ENCODE measurements around the gene SLIT3. TPM values are rescaled to one million over a fixed set of nuclear protein-coding genes. Genes with fewer than 3 reads are reported as not detected.

Gene SLIT3
- total RNA-seq, 1 donor from 2014 or later, result 0.22 TPM

GRCh38 chr5:168897387-168898122 is 403.4 kb downstream of the SLIT3 start:
- H3K79me2 ChIP-seq (ENCODE audit: low read depth), result no peaks in the 10 kb centered on the region
- H3K4me1 Mint-ChIP-seq, result peaks cover 41% of the 10 kb centered on the region
- H3K27ac Mint-ChIP-seq, result no peak overlapping the region
- no peaks in the 10 kb centered on the region for H3F3A ChIP-seq (ENCODE audit: low read depth)
- TF ChIP-seq EZH2phosphoT487 (IDR thresholded peaks at IDR 0.05) (no peak), EZH2 (IDR thresholded peaks at IDR 0.05) (no peak), CTCF (IDR thresholded peaks at IDR 0.05) (no peak)
- H3K27ac ChIP-seq, result no peak overlapping the region
- peaks cover 14% of the 10 kb centered on the region for H3K4me1 ChIP-seq
- H3K9ac ChIP-seq, result no peak overlapping the region
- no peak for DNase-seq (ENCODE audit: low spot score)
- no peaks in the 10 kb centered on the region for H3K36me3 Mint-ChIP-seq
- no peak overlapping the region for H2AFZ ChIP-seq (replicated peaks)
- no peaks in the 10 kb centered on the region for H3K9me3 ChIP-seq (ENCODE audit: low read depth)
- no peak overlapping the region for H3K4me2 ChIP-seq
- no peaks in the 10 kb centered on the region for H3K27me3 ChIP-seq
- H3K27me3 Mint-ChIP-seq (ENCODE audit: insufficient read depth, low read depth), result peaks cover 8% of the 10 kb centered on the region
- no peaks in the 10 kb centered on the region for H3K9me3 Mint-ChIP-seq
- no peaks in the 10 kb centered on the region for H4K20me1 ChIP-seq (ENCODE audit: low read depth)
- no peak overlapping the region for H3K4me3 ChIP-seq
- no peaks in the 10 kb centered on the region for H3K36me3 ChIP-seq
- no peak overlapping the region for H3K4me3 Mint-ChIP-seq

- H3K36me3 Mint-ChIP-seq, result no peaks in the 10 kb centered on the region
- H3F3A ChIP-seq (ENCODE audit: low read depth), result no peaks in the 10 kb centered on the region
- TF ChIP-seq CTCF (IDR thresholded peaks at IDR 0.05) (no peak), EZH2phosphoT487 (IDR thresholded peaks at IDR 0.05) (no peak), EZH2 (IDR thresholded peaks at IDR 0.05) (no peak)
- H2AFZ ChIP-seq (replicated peaks), result no peak overlapping the region
- no peak overlapping the region for H3K4me3 ChIP-seq
- H3K27me3 ChIP-seq, result no peaks in the 10 kb centered on the region
- H3K9me3 ChIP-seq (ENCODE audit: low read depth), result no peaks in the 10 kb centered on the region
- peaks cover 13% of the 10 kb centered on the region for H3K27me3 Mint-ChIP-seq (ENCODE audit: insufficient read depth, low read depth)
- H3K4me1 ChIP-seq, result peaks cover 20% of the 10 kb centered on the region
- DNase-seq (ENCODE audit: low spot score), result no peak
- H3K4me2 ChIP-seq, result no peak overlapping the region
- no peak overlapping the region for H3K4me3 Mint-ChIP-seq
- no peaks in the 10 kb centered on the region for H3K9me3 Mint-ChIP-seq
- H3K27ac Mint-ChIP-seq, result no peak overlapping the region
- H3K36me3 ChIP-seq, result no peaks in the 10 kb centered on the region
- no peak overlapping the region for H3K27ac ChIP-seq
- no peaks in the 10 kb centered on the region for H4K20me1 ChIP-seq (ENCODE audit: low read depth)
- H3K9ac ChIP-seq, result no peak overlapping the region
- H3K79me2 ChIP-seq (ENCODE audit: low read depth), result no peaks in the 10 kb centered on the region
- peaks cover 53% of the 10 kb centered on the region for H3K4me1 Mint-ChIP-seq
Observed at GRCh38 chr5:168895295-168896071, 405.5 kb downstream of the SLIT3 start.

DNA sequence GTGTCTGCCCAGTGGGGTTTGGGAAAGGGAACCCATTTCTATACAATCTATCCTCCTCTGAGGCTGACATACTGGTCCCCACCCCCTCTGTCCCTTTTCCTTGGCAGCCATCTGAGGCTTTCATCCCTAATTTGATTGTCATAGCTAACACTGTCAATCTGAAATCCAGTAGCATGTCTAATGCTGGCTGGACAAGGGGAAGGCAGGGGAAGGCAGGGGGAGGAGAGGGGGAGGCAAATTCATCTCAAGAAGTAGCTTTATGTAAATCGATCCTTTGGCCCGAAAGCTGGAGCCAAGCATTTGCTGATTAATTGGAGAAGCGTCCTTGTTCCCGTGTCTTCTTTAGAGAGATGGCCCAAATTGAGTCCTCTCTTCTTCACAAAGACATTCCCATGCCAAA is 407.7 kb downstream of the SLIT3 start:
- Mint-ChIP-seq H3K27me3 (ENCODE audit: insufficient read depth, low read depth) (peaks cover 16% of the 10 kb centered on the region), H3K9me3 (no peaks in the 10 kb centered on the region), H3K4me3 (no peak overlapping the region), H3K4me1 (peaks cover 55% of the 10 kb centered on the region), H3K36me3 (no peaks in the 10 kb centered on the region), H3K27ac (no peak overlapping the region)
- Histone ChIP-seq H3K4me3 (no peak overlapping the region), H3K4me1 (peaks cover 18% of the 10 kb centered on the region), H4K20me1 (ENCODE audit: low read depth) (no peaks in the 10 kb centered on the region), H3K36me3 (no peaks in the 10 kb centered on the region), H3F3A (ENCODE audit: low read depth) (no peaks in the 10 kb centered on the region), H3K27me3 (peaks cover 6% of the 10 kb centered on the region), H3K9me3 (ENCODE audit: low read depth) (no peaks in the 10 kb centered on the region), H3K9ac (no peak overlapping the region), H3K4me2 (no peak overlapping the region), H3K27ac (no peak overlapping the region), H3K79me2 (ENCODE audit: low read depth) (no peaks in the 10 kb centered on the region), H2AFZ (replicated peaks) (no peak overlapping the region)
- DNase-seq (ENCODE audit: low spot score), result no peak
- TF ChIP-seq EZH2phosphoT487 (IDR thresholded peaks at IDR 0.05) (no peak), EZH2 (IDR thresholded peaks at IDR 0.05) (no peak)
